GM19452 (cell line): ENCODE data around the gene TCERG1L.

Experiments
- ATAC-seq: cut with Tn5 transposase; IDR thresholded peaks from one replicate; pipeline ENCODE4 v1.9.1; 2021; ENCODE audit not compliant: unreplicated experiment

The TCERG1L gene

DNA sequence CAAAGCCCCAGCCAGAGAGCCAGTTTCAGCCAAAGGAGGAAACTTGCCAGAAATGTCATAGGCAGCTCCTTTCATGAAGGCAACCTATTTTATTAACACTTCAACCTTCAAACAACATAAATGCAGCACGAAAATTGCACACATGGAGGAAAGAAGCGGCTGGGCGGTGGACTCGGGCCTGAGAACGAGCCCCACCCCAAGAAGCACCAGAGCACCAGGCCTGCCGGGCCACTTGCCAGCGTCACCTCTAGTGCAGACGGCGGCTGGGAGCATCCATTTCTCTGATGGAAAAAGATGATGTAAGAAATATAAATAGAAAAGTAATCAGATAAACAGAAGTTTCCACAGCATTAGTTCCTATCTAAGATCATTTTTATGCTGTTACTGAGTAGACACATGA lies 100.0 kb downstream of the TCERG1L start:
- ATAC-seq: no peak

DNA sequence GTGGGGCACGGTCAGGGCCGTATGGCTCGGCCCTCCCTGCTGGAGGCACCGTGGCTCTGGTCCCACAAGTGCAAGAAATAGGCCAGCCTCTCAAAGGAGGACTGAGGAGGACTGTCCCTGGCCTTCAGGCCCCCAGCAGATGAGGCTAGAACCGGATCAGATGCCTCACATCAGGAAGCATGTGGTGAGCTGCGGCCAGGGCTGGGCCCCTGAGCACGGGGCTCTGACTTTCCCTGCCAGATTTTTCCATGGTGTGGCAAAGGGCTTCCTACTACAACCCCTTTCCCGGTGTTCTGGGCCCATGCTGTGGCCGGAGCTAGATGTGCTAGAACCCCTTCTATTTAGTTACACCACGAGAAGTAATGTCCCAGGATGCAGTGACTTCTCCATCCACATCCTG lies 100.4 kb downstream of the TCERG1L start:
- no peak for ATAC-seq

DNA sequence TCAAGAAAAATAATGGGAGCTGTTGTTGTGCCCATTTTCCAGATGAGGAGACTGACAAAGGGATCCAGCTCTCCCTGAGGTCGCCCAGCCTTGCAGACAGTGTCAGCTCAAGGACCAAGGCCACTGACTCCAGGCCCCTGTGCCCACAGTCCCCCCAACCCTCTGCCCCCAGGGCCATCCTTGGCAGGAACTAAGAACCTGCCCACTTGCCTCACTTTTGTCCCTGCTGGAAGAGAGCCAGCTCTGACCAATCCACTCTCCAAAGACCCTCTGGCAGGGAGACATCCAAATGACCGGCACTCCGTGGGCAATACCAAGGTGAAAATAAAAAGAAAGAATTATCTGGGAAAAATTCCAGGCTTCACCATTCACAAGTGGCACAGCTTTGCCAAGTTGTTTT lies 101.3 kb downstream of the TCERG1L start:
- ATAC-seq: no peak

DNA sequence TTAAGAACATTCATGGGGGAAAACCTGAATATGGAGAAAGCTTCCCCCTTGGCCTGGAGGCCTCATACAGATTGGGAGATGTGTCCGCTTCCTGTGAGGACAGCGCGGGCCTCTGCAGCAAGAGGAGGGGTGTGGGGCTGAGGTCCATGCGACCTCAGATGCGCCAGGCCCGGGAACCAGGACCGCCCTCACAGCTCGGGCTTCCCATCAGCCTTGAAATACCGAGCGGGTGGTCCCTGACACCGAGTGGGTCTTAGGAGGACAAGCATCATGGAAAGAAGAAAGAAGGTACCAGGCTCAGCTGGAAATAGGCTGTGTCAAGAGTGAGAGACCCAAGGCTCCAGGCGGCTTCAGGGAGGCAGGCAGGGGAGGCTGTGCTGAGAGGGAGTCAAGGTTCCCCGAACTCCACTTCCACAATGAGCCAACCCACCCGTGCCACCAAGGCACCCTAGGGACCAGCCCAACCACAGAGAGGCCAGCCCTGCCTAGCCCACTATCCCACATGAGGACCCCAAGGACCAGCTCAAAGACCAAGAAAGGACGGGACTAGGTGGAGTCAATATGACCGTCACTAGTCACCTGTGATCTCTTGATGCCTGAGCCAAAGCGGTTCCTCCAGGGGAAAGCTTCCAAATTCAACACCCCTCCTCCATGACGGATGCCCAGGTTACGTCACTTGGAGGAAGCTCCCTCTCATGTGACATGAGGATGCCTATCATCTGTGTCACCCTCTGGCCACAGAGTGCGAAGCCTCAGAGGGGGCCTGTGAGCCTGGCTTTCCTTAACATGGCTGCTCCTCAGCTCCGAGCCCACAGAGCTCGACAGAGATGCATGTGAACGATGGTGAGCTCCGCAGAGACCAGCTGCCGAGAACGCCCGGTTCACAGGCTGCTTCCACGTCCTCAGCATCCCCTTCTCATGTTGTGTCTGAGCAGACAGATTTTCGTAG lies 103.7 kb downstream of the TCERG1L start:
- no peak for ATAC-seq

DNA sequence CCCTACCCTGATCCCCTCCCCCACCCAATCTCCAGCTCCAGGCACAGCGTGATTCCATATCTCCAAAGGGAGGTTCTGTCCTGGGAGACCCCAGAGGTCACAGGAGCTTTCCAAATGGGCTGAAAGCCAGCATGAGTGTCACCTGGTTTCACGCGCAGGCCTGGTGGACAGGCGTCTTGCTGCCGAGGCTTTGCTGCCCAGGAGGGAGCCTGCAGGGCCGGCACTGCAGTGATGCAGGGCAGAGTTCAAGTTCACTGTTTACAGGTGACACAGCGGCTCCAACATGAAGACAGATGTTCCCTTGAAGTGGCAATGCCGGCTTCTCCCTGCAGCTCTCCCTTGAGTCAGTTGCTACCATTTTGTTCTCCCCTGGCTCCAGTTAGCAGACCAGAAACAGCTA lies 104.3 kb downstream of the TCERG1L start:
- no peak for ATAC-seq

DNA sequence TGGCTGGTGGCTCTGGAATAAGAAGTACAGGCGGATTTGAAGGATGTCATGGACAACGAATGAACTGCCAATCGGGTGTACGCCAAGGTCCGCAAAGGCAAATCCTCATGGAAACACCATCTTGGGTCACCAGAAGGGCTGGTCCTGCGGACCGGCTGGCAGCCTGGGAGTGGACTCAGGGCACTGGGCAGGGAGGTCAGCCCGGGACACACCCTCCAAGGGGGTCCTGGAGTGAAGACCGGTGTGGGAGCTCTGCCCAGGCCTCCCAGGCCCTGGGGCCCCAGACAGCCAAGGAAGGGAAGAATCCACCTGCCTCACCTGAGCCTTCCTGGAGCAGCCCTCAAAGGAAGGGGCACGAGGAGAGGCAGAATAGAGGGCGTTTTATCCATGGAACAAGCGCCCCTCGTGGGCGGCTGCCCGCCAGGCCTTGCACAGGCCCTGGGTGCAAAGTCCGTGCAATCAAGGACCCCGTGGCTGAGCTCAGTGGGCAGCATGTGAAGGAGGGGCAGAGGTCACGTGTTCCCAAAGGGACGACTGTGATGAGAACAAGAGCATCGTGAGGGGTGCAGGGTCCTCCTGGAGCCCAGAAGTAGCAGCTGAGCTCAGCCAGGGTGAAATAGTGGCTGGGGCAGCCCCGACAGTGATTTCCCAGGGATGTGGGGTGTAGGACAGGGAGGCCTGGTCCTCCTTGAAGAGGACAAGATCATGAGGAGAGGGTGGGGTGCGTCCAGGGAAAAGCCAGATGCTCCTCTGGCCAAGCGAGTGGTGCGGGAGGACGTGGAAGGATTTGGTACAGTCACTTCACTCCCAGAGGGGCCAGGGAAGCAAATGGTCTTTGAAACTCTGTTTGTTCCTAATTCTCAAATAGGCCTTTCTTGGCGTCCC lies 105.2 kb downstream of the TCERG1L start:
- ATAC-seq: no peak

DNA sequence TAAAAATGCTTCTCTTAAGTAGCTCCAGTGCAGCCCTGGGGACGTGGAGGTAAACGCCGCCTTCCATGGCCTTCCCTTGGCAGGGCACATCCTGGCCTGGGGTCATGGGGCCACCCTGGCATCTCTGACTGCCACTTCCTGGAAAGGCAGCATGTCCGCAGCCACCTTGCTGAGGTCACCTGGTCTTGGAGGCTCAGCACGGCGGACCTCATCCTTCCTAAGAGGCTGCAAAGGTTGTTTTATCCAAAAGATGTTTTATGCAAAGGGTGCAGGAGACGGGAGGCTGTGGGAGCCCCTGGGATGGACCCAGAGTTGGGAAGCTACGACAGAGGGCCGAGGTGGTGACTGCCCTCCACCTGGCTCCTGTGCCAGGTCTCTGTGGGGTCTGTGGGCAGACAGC lies 106.0 kb downstream of the TCERG1L start:
- ATAC-seq: no peak

DNA sequence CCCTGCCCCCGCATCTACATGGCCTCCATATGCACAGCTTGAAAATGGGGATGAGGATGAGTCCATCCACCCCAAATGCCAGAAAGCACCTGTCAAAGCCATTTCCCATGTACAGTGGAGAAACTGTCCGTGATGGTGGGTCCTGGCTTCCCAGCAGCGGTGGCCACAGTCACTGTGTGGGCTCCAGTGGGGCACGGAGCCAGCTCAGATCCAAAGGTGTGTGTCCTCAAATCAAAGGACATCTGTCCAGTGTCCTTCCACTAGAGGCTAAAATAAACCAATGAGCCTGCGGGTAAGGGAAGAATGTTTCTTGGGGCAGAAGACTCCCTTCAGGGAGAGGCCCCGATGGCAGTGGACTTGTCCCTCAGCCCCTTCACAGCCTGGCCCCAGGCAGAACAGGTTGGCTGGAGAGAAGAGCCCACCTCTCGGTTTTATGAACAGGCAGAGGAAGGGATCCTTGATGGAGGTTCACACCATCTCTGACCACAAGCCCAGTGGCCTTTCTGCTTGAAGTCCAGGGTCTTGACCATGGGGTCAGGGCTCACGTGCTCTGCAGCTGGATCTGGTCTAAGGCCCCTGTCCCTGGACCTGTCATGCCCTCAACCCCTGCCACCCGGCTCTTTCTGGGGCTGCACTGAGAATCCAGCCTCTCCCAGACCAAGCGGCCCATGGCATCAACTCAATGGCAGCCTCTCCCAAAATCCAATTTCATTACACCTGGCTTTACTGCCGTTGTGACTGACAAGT lies 106.9 kb downstream of the TCERG1L start:
- no peak for ATAC-seq

DNA sequence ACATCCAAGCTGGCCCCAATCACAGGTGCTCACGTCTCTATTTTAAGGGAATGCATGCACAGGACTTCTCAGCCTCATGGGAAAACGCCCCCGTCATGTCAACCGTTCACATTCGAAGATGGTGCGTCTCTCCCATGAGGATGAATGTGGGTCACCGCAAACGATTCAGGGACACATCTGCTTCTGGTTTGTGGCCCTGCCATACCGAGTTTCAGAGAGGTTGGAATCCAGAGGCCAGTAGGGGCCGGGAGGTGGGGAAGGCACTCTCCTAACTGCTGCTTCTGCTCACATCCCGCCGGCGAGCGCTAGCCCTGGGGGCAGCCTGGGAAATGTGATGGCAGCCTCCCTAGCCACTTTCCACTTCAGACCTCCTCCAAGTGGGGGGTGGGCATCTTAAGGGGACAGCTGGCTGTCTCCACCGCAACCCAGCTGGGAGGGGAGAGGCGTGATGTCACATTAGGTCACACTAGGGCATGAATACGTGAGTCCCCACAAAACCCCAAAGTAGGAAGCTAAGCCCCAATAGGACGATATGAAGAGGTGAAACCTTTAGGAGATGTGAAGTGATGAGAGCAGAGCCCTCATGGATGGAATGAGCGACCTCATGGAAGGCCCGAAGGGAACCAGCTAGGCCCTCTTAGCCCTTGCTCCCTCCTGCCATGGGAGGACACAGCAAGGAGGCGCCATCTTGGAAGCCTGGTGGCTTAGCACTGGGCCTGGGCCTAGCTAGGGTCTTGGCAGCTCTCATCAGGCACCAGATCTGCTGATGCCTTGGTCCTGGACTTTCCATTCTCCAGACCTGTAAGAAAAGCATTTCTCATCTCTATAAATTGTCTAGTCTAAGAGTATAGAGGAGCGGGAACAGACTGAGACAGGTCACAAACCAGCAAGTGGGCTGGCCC lies 107.8 kb downstream of the TCERG1L start:
- ATAC-seq: no peak

DNA sequence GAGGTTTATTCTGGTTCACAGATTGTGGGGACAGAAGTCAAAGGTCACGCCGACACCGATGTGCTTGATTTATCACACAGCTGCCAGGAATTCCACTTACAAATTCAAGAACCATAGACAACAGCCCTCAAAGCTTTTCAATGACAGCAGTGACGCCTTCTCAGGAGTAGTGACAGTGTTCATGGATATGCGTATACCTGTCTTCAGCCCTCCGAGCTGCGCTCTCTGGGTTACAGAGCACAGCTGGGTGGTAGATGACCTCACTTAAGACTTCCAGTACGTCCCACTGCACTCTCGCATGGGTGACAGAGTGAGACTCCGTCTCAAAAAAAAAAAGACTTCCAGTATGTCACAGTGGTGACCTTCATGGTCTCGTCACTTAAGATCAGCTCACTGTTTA lies 108.5 kb downstream of the TCERG1L start:
- ATAC-seq: no peak

DNA sequence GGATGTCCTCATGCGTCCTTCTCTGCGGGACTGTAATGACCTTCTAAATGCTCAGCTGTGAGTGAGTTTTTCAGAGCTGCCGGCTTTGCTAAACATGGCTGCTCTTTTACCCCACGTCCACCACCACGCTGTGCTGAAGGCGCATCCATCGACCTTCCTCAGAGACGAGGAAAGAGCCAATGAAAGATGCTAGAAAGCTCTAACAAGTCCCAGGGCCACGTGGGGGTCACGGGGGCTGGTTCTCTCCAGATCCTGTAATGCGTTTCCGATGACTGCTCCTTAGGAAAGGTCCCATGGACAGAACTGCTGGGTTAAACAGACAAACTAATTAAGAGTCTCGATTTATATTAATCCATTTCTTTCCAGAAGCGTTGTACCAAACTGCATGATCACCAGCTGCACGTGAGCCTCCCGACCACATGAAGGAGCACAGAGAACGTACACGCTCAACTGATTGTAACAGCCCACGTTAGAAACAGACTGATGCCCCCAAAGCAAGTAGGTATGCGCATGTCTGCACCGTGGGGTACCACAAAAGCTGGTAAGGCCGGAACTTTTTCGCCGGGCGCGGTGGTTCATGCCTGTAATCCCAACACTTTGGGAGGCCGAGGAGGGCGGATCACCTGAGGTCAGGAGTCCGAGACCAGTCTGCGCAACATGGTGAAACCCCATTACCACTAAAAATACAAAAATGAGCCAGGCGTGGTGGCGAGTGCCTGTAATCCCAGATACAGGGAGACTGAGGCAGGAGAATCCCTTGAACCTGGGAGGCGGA lies 109.6 kb downstream of the TCERG1L start:
- ATAC-seq: no peak

DNA sequence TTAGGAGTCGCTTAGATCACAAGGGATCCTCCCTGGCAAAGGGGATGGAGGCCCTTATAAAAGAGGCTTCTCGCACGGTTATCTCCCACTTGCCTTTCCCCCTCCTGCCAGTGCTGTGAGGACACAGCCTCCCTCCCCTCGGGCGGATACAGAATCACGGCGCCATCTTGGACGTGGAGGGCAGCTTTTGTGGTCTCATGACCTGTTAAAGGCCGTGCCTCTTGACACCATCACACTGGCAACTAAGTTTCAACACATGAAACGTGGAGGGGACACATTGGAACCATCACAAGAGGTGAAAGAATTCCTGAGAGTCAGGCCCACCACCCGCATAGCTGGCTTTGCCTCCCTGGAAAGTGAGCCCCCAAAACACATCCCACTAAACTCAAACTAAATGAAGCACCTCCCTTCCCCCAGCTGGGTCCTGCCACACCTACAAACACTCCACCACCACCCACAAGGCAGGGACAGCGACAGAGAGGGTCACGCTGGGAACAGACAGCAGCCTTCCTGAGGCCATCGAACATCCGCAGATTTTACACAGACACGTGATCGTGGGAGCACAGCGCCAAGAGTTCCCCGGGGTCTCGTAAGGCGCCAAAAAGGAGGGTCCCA lies 110.6 kb downstream of the TCERG1L start:
- ATAC-seq: no peak

DNA sequence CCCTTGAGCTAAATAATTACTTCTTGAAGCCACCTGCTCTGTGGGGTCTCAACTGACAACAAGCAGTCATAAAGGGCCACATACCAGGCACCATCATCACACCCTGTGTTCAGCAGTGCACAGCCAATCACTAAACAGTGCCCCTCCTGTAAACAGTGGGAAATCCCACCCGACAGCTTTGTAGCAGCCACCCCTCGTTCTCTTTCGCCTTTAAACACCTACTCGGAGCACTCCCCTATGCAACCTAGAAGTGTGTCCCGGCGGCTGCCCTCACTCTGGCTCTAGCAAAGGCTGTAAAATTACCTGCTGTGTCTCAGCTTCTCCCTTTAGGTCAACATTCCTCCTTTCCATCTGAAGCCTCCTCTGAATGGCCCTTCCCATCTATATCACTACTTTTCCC lies 111.9 kb downstream of the TCERG1L start:
- no peak for ATAC-seq

DNA sequence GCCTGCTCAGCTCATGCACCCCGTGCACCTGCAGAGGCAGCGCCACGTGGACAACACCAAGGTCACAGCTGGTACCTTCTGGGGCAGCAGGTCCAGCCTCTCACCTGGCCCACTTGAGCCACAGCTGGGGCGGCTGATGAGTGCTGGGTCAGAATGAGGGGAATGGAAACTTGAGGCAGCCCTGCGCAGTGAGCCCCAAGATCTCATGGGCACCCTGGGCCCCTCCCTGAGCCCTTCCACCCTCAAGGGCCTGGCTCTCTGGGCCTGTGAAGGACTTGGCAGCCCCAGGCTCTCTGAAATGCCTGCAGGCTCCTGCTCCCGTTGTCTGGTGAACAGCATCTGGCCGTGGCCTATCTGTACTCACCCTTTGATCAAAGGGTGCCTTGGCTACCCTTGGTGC lies 112.7 kb downstream of the TCERG1L start:
- no peak for ATAC-seq

DNA sequence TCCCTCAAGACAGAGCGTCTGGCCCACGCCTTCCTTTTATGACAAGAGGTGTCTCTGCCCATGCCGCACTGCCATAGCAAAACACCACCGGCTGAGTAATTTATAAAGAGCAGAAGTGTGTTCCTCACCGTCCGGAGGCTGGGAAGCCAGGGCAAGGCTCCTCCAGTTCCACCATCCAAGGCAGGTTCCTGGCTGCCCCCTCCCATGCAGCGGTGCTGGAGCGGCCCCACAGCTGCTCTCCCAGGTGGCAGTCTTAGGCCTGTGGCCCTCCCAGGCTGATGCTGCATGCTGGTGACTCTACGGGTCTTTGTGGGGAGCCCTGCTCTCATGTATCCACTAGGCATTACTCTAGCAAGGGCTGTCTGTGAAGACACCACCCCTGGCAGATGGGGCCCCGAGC lies 113.1 kb downstream of the TCERG1L start:
- ATAC-seq: no peak

DNA sequence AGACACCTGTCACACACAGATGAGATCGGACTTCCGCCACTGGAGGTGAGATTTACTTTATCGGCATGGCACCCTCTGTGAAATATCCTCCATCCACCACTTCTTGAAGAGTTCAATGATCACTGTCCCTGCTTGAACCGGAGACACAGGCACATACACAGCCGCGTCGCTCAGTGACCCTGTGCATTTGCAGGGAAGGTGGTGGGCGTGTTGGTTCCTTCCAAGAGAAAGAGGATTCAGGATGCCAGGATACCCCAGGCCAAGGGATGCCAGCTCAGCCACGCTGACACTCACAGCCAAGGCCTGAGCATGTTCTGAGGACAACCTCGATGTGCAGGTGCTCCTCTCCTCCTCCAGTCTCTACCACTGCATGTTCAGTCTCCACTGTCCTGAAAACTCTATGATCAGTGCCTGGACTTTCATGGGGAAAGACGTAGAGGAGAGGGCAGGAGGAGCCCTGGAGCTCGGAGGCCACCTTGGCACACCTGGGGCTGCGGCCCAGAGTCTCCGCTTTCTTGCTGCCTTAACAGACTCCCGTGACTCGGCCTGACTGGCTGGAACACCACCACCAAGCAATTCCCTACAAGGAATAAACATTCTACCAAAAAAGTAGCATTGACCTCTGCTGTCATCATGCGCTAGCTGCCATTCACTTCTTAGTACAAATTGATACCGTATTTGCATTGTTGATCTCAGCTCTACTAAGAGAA lies 115.2 kb downstream of the TCERG1L start:
- ATAC-seq: no peak

DNA sequence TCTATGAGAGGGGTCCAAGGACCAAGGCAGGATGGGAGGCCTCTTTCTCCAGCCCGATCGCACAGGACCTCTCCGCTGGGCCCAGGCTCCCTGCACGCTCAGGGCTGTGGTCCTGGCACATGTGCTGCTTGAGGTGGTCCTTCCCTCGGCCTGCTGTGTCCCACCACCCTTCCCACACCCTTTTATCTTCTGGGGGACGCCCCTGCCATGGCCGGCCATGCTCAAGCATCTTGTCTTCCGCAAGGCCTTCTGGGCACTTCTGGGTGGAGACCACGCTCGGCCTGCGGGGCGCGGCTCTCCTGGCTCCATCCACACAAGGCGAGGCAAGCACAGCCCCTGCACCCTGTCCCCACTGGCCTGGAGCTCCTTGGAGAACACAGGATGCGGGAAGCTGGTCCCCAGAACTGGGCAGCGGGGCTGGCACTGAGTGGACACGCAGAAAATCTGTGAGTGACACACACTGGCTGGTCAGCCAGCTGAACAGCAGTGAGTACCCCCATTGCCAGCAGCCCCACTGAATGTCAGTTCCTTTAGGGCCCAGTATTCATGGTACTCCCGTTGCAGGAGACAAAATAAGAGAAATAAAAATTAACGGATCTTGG lies 115.9 kb downstream of the TCERG1L start:
- no peak for ATAC-seq

DNA sequence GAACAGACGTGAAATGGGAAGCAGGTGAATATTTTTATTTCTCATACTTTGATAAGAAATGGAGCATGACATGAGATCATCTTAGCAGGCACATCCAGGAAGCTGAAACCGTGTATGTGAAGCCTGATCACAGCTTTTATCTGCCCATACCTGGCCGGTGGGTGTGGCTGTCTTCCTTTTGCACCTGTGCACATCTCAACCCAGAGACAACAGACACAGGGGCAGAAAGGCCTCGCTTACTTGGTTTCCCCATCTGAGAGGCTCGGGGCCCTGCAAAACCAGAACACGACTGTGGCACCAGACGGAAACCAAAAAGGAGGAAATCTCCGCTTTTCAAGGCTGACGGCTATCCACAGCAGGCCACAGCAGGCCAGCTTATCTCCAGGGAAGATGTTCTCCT lies 116.4 kb downstream of the TCERG1L start:
- no peak for ATAC-seq
